HG03354 (cell line): ENCODE measurements around the gene PKHD1.

Source experiments
- ATAC-seq: cut with Tn5 transposase; IDR thresholded peaks from one replicate; pipeline ENCODE4 v1.9.1; 2021; ENCODE audit warnings: mild to moderate bottlenecking; ENCODE audit not compliant: unreplicated experiment, poor library complexity, severe bottlenecking

The PKHD1 gene

DNA sequence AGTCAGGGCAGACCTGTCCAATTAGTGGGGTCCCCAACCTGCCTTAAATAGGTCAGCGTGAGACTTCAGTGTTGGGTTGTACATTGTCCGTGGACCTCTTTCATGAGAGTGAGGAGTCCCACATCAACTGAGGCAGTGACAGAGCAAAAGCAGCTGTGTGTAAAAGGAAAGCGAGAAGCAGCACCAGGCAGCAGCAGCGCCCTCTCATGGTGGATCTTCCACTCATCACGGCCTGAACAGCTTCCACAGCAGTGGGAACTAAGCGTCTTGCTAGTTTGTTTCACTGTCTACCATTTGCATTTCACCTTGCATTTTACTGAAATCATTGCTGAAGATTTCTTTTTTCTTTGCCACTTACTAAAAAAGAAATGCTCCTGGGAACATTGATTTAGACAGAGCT lies 333.8 kb downstream of the PKHD1 start:
- no peak for ATAC-seq

DNA sequence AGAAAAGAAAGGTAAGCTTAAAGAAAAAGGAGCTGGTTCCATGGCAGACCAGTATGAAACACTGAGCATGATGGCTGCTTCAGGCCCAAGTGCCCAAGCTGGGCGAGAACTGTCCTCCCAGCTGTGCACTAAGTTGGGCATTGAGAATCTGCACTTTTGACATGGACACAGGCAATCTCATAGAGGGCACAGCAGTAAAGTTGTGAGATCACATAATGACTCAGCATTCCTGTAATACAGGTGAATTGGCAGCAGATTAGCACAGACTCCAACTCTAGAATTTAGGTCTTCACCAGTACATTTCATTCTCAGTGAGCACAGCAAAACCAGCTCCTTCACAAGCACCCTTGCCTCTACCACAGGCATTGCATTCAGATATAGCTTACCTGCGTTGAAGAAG lies 343.4 kb downstream of the PKHD1 start:
- ATAC-seq: no peak

DNA sequence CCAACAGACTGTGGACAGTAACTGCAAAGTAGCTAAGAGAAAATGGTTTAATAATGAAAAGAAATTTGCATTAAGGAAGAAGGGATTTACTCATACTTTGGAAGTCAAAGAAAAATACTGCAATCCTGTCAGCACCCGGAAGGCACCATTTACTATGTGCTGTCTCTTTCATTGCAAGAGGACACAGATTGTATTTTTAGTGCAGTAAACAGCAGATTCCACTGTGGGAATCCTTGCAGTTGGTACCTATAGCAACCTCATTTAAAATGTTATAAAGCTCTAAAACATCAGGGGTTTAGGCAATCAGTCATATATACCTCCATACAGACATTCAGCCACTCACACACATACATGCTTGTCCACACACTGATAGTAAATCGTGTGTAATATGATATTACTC lies 346.8 kb downstream of the PKHD1 start:
- ATAC-seq: no peak

DNA sequence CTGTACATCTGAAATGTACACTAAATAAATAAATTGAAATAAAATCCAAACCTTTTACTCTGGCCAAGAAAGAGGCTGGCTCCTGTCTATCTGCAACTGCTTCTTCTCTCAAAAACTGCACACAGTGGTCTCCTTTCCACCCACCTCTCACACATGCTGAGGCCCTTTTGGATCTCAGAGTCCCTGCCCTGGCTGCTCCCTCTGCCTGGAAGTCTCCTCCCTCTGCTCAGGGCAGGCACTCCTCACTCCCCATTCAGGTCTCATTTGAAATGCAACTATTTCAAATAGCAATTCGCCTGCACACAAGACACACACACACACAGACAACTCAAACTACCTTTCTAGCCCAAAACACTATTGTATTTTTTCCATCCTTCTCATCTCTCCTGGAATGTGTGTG lies 348.8 kb downstream of the PKHD1 start:
- no peak for ATAC-seq

DNA sequence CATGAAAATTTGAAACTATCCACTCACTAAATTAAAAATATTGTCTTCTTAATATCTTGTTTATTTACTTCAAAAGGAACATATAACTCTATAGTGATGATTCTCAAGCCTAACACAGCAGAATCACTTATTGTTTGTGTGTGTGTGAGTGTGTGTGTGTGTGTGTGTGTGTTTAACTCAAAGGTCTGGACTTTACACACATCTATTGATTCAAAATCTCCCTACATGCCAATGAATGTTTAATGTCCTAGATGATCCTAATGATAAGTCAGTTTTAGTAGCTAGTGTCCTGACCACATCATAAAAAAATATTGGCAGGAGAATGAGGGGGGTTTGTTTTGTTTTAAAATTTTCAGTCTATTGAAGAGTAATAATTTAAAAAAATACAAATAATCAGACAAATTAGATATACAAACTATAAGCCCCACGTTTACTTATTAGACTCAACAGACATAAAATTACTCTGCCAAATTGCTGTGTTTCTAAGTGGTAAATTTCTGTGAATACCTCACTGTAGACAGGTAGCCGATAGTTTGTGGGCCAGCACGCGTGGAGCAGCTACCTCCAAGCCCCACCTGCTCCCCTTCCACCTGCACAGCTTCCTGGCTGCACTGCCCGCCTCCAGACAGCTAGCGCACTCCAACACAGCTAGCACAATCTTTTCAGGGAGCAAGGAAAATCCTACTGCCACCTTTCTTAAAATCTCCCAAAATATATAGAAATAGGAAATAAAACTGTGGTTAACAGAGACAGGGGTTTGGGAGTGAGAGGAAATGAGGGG lies 349.6 kb downstream of the PKHD1 start:
- ATAC-seq: no peak

DNA sequence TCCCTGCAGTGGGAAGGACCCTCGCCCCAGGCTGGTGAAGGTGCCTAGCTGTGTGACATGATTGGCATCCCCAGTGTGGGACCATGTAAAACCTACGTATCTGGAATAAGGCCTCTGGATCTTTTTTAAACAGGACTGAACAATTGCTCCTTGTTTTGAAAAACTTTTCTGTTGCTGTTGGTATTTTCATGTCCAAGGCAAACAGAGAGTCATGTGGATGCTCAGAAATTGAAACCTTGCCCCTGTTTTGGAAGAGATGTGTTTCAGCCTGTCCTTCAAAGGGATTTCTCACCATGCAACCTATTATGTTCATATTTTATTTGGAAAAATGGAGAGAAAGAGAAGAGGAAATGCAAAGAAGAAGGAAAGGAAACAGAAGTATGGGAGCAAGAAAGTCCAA lies 362.3 kb downstream of the PKHD1 start:
- no peak for ATAC-seq

DNA sequence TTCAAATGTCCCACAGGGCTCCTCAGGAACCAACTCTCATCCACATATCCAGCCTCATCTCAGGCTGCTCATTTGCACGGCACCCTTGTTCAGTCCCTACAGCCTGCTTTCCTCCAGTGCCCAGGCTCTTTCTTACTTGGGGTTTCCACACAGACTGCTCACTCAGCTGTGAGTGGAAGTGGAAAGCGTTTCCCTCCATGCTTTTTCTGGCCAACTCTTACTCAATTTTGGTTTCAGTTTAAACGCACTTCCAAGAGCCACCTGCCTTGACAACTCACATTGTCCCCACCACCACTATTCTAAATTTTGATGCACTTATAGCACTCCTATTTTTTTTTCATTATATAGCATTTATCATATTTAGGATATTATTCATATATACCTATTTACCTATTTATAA lies 367.1 kb downstream of the PKHD1 start:
- ATAC-seq: no peak

DNA sequence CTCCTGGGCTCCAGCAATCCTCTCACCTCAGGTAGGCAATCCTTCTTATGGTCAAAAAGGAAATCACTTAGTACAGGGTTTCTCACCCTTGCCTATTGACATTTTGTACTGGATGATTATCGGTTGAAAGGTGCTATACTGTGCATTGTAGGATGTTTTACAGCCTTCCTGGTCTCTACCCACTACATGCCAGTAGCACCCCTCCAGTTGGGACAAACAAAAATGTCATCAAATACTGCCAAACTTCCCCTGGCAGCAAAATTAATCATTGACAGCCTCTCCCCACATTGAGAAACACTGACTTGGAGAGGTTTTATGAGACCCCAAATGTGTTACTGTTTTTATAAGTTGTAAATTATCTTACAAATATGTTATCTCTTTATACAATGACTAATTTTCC lies 368.1 kb downstream of the PKHD1 start:
- no peak for ATAC-seq

DNA sequence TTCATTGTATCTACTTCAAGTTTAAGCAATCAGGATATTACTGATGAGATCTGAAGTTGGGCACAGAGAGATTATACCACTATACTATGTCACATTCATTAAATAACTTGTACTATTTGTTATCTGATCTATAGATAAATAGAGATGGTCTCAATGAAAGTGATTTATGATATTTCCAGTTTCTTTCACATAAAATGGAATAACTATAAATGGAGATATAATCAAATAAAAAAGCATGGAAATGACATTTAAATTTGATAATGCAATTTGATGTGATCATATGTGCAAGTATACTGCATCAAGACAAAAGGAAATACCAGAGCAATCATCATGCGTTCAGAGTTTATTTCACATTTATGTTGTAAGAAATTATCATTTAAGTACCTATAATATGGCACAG lies 368.9 kb downstream of the PKHD1 start:
- ATAC-seq: no peak

DNA sequence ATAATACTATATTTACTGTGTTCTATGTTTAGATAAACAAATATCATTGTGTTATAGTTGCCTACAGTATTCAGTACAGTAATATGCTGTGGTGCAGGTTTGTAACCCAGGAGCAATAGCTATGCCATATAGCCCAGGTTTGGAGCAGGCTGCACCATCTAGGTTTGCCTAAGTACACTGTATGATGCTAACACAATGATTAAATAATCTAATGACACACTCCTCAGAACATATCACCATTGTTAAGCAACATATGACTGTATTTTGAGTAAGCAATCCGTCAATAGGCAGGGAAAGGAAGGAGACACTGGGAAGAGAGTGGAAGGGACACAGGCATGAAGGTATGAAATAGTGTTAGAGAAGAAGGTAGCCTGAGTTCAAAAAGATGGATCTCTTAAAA lies 369.9 kb downstream of the PKHD1 start:
- ATAC-seq: no peak

DNA sequence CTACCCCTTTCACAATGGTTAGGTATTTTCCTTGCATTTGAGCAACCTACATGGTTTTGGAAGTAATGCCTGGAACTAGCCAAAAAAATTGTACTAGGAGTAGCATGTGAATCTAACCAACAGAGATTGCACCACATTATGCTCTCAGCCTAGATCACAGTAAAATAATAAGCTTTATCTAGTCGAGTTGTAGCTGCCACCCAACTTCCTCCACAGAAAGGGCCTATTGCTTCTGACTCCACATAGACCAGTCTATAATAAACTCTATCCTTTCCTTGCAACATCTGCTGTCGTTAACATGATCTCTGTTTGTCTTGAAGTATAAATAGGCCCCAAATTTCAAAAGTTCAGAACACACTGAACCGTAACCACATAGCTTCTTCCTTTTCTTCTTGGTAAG lies 375.5 kb downstream of the PKHD1 start:
- ATAC-seq: no peak

DNA sequence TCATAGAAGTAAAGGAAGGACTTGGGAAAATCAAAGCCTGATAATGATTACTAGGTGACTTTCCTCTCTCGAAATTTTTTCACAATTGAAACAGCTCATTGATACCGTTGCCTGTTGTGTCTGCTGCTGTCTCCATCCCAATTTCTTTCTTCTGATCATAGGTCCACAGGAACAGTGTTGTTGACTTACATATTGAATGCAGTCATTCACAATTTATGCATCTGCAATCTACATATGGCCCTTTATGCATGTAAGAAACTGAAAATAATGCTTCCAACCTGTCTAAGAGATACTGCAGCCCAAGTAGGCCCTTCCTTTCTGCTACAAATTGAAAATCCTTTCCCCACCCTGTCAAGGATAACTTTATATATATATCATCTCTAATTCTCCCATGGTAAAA lies 381.3 kb downstream of the PKHD1 start:
- no peak for ATAC-seq

DNA sequence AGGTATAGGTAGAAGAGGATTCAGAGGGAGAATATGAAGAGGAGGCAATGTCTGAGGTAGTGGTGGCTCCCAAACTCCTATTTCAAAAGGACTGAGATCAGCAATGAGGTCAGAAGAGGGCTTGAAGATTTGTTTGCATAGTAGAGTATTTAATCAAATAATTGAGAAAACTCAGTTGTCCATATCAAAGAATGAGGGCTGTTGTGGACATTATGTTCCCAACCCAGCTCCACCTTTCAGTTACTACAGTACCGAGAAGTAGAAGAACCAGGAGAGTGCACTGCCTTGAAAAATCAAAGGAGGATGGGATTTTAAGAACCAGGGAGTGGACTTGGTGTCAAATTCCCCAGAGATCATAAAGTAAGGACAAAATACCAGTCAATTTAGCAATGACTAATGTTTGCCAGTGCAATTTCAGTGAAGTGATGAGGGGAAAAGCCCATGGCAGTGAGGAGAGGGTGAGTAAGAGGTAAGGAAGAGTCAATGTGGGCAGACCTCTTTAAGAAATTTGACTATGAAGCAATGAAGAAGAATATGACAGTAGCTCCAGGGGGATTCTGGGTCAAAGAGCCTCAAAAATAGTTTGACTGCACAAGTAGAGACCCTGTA lies 382.4 kb downstream of the PKHD1 start:
- no peak for ATAC-seq

DNA sequence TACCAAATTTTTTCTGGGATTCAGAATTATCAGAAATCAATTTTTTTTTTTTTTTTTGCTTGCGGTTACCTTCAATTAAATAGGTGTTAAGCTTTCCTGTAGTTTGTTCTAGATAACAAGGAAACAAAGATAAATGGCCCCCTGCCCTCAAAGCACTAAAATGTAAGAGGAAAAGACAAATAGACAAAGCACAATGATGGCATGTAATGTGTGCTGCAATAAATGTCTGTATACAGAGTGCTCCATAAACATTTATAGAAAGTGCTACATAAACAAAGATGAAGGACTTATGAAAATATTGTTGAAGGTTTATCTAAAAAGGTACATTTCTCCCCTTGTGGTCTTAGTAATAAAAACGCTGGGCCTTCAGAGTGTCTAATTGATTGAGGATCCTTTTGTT lies 384.6 kb downstream of the PKHD1 start:
- ATAC-seq: no peak

DNA sequence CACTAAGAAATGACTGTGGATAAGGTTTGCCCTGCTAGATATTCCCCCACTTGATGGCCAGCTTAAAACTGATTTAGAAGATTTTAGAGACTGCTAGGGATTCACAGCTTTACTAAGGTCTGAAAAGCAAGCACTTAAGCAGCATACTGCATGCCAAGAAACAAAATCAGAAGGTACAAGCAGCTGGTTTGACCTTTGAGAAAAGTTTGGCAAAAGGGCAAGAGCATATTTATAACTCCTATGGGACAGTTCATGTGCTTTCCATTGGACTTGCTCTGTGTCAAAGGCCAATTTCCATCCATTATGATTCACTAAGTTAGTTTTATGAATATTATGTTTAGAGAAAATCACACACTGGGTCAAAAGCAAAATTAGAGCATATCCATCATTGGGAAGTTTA lies 402.8 kb downstream of the PKHD1 start:
- no peak for ATAC-seq

DNA sequence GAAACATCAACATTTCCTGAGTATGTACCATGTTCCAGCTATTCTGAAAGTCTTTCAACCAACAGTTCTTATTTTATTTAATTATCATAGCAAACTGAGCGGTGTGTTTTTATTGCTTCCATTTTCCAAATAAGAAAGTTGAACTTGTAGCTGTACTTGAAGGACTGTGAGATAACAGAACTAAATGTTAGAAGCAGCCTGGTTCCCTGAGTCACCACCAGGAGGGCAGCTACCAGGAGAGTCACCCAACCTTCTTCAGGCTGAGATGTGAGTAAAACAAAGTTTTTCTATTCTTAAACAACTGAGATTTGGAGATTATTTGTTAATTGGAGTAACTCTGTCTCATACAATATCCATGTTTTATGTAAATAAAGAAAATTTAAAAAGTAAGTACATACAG lies 403.4 kb downstream of the PKHD1 start:
- ATAC-seq: no peak

DNA sequence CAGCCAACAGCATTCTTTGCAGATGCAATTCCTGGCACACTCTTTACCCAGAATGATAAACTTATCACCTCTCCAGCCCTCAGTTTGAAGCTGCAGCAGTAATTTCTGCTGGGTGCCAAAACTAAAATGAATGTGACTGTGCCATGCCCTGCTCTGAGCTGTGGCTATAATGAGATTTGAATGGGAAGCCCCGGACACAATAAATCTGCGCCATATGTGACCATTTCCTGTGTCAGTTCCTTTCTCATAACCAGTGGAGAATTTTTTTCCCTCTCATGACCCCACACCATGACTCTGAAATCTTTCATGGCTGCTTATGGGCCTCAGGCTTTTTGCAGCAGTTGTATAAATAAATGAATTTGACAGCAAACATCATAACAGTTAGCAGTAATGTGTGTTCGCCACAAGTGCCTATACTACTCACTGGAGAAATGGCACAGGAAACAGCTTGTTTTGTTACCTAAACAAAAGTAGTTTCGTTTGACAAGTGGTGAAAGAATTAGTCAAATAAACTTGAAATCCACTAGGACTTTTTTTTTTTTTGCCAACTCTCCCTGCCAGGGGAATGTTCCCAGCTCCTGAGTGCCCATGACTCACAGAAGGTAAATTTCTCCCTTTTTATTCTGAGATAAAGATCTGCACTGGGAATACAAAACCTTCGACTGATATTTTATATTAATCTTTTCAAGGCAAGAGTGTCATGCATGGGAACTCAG lies 408.4 kb downstream of the PKHD1 start:
- peak; percentile 72 for ATAC-seq

DNA sequence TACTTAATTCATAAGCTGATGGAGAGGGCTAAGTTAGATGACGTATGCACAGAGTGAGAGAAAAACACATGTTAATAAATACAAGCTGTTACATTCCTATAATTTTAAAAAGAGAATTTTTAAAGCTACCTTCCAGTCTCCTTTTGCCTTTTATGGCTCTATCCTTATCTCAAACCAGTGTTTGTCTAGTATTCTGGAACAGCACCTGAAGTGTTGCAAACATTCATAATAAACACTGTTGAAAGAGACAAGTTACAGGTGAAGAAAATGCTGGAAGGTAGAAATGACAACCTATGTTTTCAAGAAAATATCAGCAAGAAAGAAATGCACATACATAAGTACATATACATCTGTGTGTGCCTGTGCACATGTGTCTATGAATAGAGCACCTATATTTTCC lies 409.1 kb downstream of the PKHD1 start:
- ATAC-seq: no peak

DNA sequence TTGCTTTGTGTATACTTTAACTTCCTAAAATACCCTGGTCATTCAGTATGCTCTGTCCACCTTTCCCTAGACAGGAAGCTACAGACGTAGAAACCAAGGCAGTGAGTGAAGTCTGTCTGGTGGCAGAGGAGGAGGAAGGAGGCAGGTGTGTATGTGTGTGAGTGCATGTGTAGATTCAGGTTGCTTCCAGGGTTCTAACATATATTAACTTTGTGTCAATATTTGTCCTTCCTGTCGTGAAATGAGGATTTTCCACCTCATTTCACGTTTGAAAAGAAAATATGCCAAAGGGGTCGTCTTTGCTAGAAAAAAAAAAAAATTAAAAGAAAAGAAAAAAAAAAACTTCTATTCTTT lies 411.5 kb downstream of the PKHD1 start:
- no peak for ATAC-seq

DNA sequence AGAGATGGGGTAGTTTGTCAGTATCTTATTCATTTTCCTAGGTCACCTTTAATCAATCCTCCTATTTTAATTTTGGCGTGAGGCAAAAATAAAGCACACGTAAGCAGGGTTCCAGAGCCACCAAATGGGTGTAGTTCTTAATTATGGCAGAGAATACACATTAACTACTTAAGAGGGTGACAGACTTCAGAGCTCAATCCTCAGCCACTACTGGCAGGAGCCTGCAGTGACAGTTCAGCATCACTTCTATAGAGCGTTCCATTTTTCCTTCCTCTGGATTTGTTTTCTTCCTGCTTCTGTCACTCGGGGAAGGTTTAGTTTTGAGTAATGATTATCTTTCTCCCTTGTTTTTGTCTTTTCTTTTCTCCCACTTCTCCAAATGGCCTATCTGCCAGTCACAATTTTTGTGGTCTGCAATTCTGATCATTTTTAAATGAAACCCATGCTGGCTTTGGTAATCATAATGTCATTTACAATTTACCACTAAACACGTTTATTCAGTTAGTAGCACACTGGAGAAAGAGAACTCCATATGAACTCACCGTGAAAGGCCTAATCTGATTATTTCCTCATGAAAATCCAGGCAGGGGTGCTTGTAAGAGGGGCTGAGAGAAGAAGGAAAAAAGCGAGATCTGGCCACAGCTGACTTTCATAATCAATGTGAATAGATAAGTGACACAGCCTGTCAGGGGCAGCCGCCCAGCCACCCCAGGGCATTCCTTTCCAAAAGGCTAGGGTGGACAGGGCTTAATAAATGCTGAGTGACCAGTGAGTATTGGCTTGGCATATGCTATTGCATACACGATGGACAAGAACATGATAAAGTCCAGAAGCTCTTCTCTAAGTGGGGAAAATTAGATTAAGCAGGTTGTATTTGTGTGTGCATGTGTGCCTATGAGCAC lies 412.1 kb downstream of the PKHD1 start:
- ATAC-seq: no peak
